HG03039 (cell line): ENCODE data around the gene FKBP1C.

Source experiments
- ATAC-seq: cut with Tn5 transposase; IDR thresholded peaks from one replicate; pipeline ENCODE4 v1.9.1; 2021; ENCODE audit warnings: mild to moderate bottlenecking, moderate library complexity; ENCODE audit not compliant: unreplicated experiment

The FKBP1C gene

GRCh38 chr6:63261820-63262219 lies 50.6 kb downstream of the FKBP1C start:
- ATAC-seq = no peak
